GM12878 (cell line): ENCODE results near the gene TUT1. TPM values are rescaled to one million over a fixed set of nuclear protein-coding genes. Genes with fewer than 3 reads are reported as not detected.

Experiments used
- ATAC-seq: fragments of 200-7000 bp; cut with Tn5 transposase; 3 replicates; pipeline ENCODE4 v1.9.1; 2020; ENCODE audit warnings: mild to moderate bottlenecking, moderate library complexity
- BruUV-seq: library from RNA; stranded (reverse); fragments of 400-500 nt; replicated peaks from 2 replicates; lab custom pipeline; 2021; lab: Mats Ljungman, UMichigan
- CTCF ChIA-PET: fragments of 300-600 bp; sonication (Branson Sonifier 250); formaldehyde crosslinking; extraction: SDS; loops from one replicate; lab custom pipeline; 2021; ENCODE audit warnings: inconsistent platforms; lab: Yijun Ruan, JAX
- POLR2A ChIA-PET: fragments of 350-600 bp; formaldehyde crosslinking; extraction: SDS; loops from one replicate; lab custom pipeline; 2021; ENCODE audit warnings: inconsistent platforms; lab: Charles Lee
- RAD21 ChIA-PET: fragments of 300-600 bp; sonication (Branson Sonifier 250); formaldehyde crosslinking; loops from one replicate; lab custom pipeline; 2023; ENCODE audit warnings: antibody characterized with exemption; ENCODE audit not compliant: unreplicated experiment; lab: Charles Lee
- SMC1A ChIA-PET: fragments of 300-600 bp; sonication (Branson Sonifier 250); formaldehyde crosslinking; loops from one replicate; lab custom pipeline; 2023; ENCODE audit not compliant: unreplicated experiment, uncharacterized antibody; lab: Charles Lee
- DNase-seq: peaks from one replicate; pipeline ENCODE4 v3.0.0-alpha.2; 2011; ENCODE audit warnings: low read depth, low spot score
- FAIRE-seq: peaks from 3 replicates; lab custom pipeline; 2011; peaks lifted over from hg19 to GRCh38; lab: Jason Lieb, UNC
- H2AFZ ChIP-seq: 2 replicates; pipeline ENCODE4 v1.6.0; 2011; ENCODE audit warnings: low read depth, low read length, control low read depth; ENCODE audit not compliant: control insufficient read depth
- H3K27ac ChIP-seq: 2 replicates; pipeline ENCODE4 v1.5.1; 2011; ENCODE audit warnings: control low read depth; ENCODE audit not compliant: control insufficient read depth, insufficient read depth
- H3K27me3 ChIP-seq, 2 experiments: replicated peaks in 1 of 2; 2 replicates each; pipeline versions ENCODE4 v1.6.0 to v1.6.1; 2011; ENCODE audit warnings: low read length in 1 of 2; ENCODE audit not compliant: control insufficient read depth in 2 of 2, insufficient read depth in 2 of 2
- H3K36me3 ChIP-seq, 2 experiments: 2 replicates each; pipeline ENCODE4 v1.5.1; 2011; ENCODE audit warnings: low read length in 1 of 2; ENCODE audit not compliant: control insufficient read depth in 2 of 2, insufficient read depth in 2 of 2
- H3K4me1 ChIP-seq: 2 replicates; pipeline ENCODE4 v1.6.1; 2011; ENCODE audit warnings: mild to moderate bottlenecking, low read length, moderate library complexity, mixed read lengths; ENCODE audit not compliant: control insufficient read depth, insufficient read depth
- H3K4me2 ChIP-seq: 2 replicates; pipeline ENCODE4 v1.6.0; 2011; ENCODE audit warnings: control low read depth; ENCODE audit not compliant: control insufficient read depth, insufficient read depth
- H3K4me3 ChIP-seq: fragments of 200-600 bp; sonication (generic); 2 replicates; pipeline ENCODE4 v1.5.1; 2016
- H3K79me2 ChIP-seq: 2 replicates; pipeline ENCODE4 v1.6.0; 2011; ENCODE audit warnings: low read length; ENCODE audit not compliant: control insufficient read depth, insufficient read depth
- H3K9ac ChIP-seq: 2 replicates; pipeline ENCODE4 v1.8.0; 2011; ENCODE audit warnings: low read length, control low read depth, mixed read lengths; ENCODE audit not compliant: control insufficient read depth, insufficient read depth
- H3K9me3 ChIP-seq: replicated peaks from 3 replicates; pipeline ENCODE4 v1.5.1; 2011; ENCODE audit warnings: mild to moderate bottlenecking, low read length; ENCODE audit not compliant: control insufficient read depth, insufficient read depth
- H4K20me1 ChIP-seq: 2 replicates; pipeline ENCODE4 v1.6.0; 2011; ENCODE audit not compliant: control insufficient read depth, insufficient read depth
- ATF7 ChIP-seq: fragments of 450-650 bp; IDR thresholded peaks from 2 replicates; pipeline ENCODE4 v1.6.1; 2016; ENCODE audit warnings: low read depth, mild to moderate bottlenecking
- BACH1 ChIP-seq: fragments of 450-650 bp; IDR thresholded peaks from 2 replicates; pipeline ENCODE4 v1.6.1; 2017; ENCODE audit warnings: mild to moderate bottlenecking, borderline replicate concordance
- DPF2 ChIP-seq: fragments of 450-650 bp; IDR thresholded peaks from 2 replicates; pipeline ENCODE4 v1.6.1; 2017; ENCODE audit warnings: mild to moderate bottlenecking
- EGR1 ChIP-seq, 2 experiments: IDR thresholded peaks; 1 replicate in 1 of 2; 2 replicates in 1 of 2; pipeline ENCODE4 v1.6.1; 2011 to 2012; ENCODE audit warnings: low read depth in 2 of 2, low read length in 2 of 2, borderline replicate concordance in 1 of 2, mild to moderate bottlenecking in 1 of 2, moderate library complexity in 1 of 2
- HDAC2 ChIP-seq: fragments of 200-600 bp; sonication (generic); IDR thresholded peaks from 2 replicates; pipeline ENCODE4 v1.6.1; 2017
- IKZF1 ChIP-seq: fragments of 450-650 bp; conservative IDR thresholded peaks from 2 replicates; pipeline ENCODE4 v1.6.1; 2017; ENCODE audit warnings: antibody characterized with exemption, mild to moderate bottlenecking
- IKZF2 ChIP-seq, 2 experiments: fragments of 450-650 bp; IDR thresholded peaks; 2 replicates each; pipeline ENCODE4 v1.6.1; 2017; ENCODE audit warnings: mild to moderate bottlenecking in 2 of 2, moderate library complexity in 2 of 2
- MEF2B ChIP-seq: fragments of 450-650 bp; IDR thresholded peaks from 2 replicates; pipeline ENCODE4 v1.6.1; 2018; ENCODE audit warnings: mild to moderate bottlenecking, moderate library complexity; ENCODE audit not compliant: partially characterized antibody, poor library complexity, severe bottlenecking
- NBN ChIP-seq: fragments of 450-650 bp; IDR thresholded peaks from 2 replicates; pipeline ENCODE4 v1.6.1; 2016
- PAX5 ChIP-seq: IDR thresholded peaks from 2 replicates; pipeline ENCODE4 v1.6.1; 2011; ENCODE audit warnings: low read depth, low read length, borderline replicate concordance
- SPI1 ChIP-seq: IDR thresholded peaks from 2 replicates; pipeline ENCODE4 v1.6.1; 2011; ENCODE audit warnings: low read depth, mild to moderate bottlenecking, low read length, moderate library complexity, borderline replicate concordance; ENCODE audit not compliant: insufficient read depth
- SUZ12 ChIP-seq: fragments of 200-600 bp; sonication (generic); IDR thresholded peaks from one replicate; pipeline ENCODE4 v1.6.1; 2018; ENCODE audit warnings: antibody characterized with exemption, mild to moderate bottlenecking; ENCODE audit not compliant: unreplicated experiment
- WGBS: methylation state at CpG from one replicate; pipeline ENCODE4 v1.1.6; 2016; ENCODE audit warnings: low lambda C conversion rate; ENCODE audit not compliant: insufficient replicate concordance, insufficient coverage; ENCODE audit errors: missing lambda C conversion rate; 5-methylcytosine and 5-hydroxymethylcytosine counted together
- in situ Hi-C: fragments of 300-500 bp; cut with MboI; formaldehyde crosslinking; loops from 9 replicates; pipeline ENCODE4 v1.14.3; 2018; ENCODE audit warnings: mixed read lengths
- intact Hi-C: fragments of 100-400 bp; cut with micrococcal nuclease; formaldehyde crosslinking; loops from one replicate; pipeline ENCODE4 v1.14.2; 2022; ENCODE audit not compliant: unreplicated experiment
- polyA plus RNA-seq, 11 experiments: library from polyadenylated mRNA; depleted of rRNA in 4 of 11; unstranded in 6 of 11; stranded (reverse) in 5 of 11; fragments of >200 nt; fragmentation: Nextera tagmentation in 4 of 11; fragmentation: Illumina TruSeq in 1 of 11; extraction: Ambion mirVana in 4 of 11; extraction: Trizol in 1 of 11; gene quantifications; 1 replicate in 1 of 11; 2 replicates in 10 of 11; pipeline versions ENCODE4 v1.2.1 to v1.2.3, GENCODE V29; 2011 to 2016; ENCODE audit warnings: inconsistent platforms in 2 of 11, missing spikeins in 2 of 11, low read depth in 1 of 11
- total RNA-seq, 4 experiments: library from RNA; depleted of rRNA in 3 of 4; stranded (reverse); fragments of >200 nt in 3 of 4; fragmentation: Illumina TruSeq in 1 of 4; extraction: Trizol in 1 of 4; gene quantifications; 2 replicates each; pipeline versions ENCODE4 v1.2.1 to v1.2.3, GENCODE V29; 2013 to 2021
- TF ChIP-seq, protein P1 (sequence below): fragments of 450-650 bp; IDR thresholded peaks from 2 replicates; pipeline ENCODE4 v1.6.1; 2016; ENCODE audit warnings: mild to moderate bottlenecking
- TF ChIP-seq, protein P2 (sequence below): IDR thresholded peaks from 2 replicates; pipeline ENCODE4 v1.6.1; 2012; ENCODE audit warnings: low read depth, low read length, improper control_type of control experiment

The TUT1 gene
- total and polyA plus RNA-seq, 10 of the 15 experiments (the other 5 are each of a cell fraction or from before 2014, with no cell fraction given) = 1.1 to 29.9 (median 16.2) TPM

DNA sequence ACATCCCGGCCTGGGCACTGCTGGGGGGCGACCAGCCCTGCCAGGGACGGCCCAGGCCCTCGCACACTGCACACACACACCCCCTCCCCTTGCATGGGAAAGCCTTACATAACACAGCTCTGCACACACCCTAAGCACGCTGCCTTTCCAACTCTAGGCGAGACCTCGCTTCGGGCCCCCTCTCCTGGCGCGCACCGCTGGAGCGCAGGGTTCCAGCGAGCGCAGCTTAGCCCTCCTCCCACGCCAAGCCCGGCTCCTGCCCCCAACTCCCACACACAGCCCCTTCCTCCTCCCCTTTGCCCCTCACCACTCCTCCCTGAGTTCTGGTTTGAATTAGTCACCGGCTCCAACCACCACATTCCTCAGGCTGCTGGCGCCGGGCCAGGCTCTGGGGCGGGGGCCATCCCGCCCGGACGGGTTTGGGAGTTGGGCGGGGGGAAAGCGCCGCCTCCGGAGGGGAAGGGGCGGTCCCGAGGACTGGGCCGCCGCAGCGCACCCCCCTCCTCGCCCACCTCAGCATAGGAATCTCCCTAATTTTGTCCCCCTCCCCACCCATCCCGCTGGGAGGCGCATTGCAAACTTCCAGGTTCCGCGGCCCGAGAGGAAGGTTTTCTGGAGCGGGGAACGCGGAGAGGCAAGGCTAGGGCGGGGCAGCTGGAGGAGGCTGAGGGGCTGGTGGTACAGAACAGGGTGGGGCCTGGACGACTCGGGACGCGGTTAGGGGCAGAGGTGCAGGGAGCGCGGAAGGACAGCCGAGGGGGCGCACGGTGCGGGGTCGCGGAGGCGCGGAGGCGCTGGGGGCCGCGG lies 45.7 kb downstream of the TUT1 start (continued):
- TF ChIP-seq, protein P1, sequence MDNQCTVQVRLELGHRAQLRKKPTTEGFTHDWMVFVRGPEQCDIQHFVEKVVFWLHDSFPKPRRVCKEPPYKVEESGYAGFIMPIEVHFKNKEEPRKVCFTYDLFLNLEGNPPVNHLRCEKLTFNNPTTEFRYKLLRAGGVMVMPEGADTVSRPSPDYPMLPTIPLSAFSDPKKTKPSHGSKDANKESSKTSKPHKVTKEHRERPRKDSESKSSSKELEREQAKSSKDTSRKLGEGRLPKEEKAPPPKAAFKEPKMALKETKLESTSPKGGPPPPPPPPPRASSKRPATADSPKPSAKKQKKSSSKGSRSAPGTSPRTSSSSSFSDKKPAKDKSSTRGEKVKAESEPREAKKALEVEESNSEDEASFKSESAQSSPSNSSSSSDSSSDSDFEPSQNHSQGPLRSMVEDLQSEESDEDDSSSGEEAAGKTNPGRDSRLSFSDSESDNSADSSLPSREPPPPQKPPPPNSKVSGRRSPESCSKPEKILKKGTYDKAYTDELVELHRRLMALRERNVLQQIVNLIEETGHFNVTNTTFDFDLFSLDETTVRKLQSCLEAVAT = 0 out of 2 replicates have a peak, but pooled peaks have one; percentile 20
- TF ChIP-seq SUZ12 (peak; percentile 61), NBN (no peak; the same call in 1 of the 2 replicates), EGR1 (IDR thresholded peaks at IDR 0.05; ENCODE audit: borderline replicate concordance in 1 of 2, low read depth in 2 of 2, low read length in 2 of 2) (peak in 1 of 2 experiments; percentile 33; a peak in 1 of 3 replicates), ATF7 (0 out of 2 replicates have a peak, but pooled peaks have one; percentile 37)

DNA sequence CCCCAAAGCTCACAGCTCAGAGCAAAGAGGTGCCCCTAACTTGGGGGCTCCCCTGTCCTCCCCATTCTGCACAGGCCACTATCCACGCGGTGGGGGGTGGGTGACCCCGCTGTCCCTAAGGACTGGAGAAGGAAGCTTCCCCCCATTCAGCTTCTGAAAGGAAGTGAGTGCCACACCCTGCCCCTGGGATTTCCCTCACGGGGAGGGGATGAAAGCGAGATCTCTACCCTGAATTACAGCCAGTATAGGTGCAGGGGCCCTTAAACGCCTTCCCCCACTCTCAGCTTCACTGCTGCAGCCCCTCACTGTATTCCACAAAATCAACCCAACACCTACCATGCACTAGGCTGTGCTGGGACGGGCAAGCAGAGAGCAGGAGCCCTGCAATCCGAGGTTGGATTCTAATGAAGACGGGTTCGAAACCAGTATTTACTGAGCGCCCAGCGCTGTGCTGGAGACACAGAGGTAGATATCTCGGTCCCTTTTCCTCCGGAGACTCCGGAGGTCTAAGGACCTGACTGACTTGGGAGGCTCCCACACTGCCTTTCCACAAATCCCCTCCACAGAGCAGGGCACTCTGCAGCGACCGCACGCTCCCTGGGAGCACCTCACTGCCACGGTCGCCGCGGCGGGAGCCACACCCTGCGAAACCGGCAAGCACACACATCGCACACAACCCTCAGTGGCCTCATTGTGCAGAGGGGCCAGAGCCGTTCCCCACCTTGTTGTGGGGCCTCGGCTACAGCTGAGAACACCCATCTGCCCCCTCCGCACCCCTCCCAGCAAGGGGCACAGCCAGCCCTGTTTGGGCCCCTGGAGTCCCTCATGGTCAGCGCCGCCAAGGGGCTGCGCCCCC lies 46.5 kb downstream of the TUT1 start:
- peaks cover 54% of the 10 kb centered on the region for H3K79me2 ChIP-seq
- in situ Hi-C loops (no loop called here), intact Hi-C loops (loop anchor here (5.0 kb wide), 1 partner anchor 103 kb away; no protein-coding TSS in a partner anchor)
- ATAC-seq (peak; percentile 9), DNase-seq (no peak), FAIRE-seq (no peak)
- no TSS peak for BruUV-seq
- ChIA-PET CTCF (interaction anchor here (0.5 to 9.0 kb wide), 17 partner anchors 9 to 209 kb away, joined by 3 to 280 read pairs (median 4); partner anchors contain the start of genes SCGB1A1, TUT1 and ZBTB3), POLR2A (interaction anchor here (0.5 to 10.3 kb wide), 10 partner anchors 11 to 788 kb away, joined by 3 to 188 read pairs (median 5); partner anchors contain the start of genes B3GAT3, EEF1G and TUT1), RAD21 (interaction anchor here (0.7 to 9.1 kb wide), 10 partner anchors 11 to 312 kb away, joined by 3 to 313 read pairs (median 14); partner anchors contain the start of genes EEF1G and TUT1), SMC1A (interaction anchor here (0.7 to 7.0 kb wide), 10 partner anchors 11 to 119 kb away, joined by 3 to 212 read pairs (median 4); partner anchors contain the start of gene TUT1)
- H3K9ac ChIP-seq = peak overlapping the region; percentile 36
- H3K27ac ChIP-seq = peak overlapping the region; percentile 65
- H3K36me3 ChIP-seq = no peaks in the 10 kb centered on the region
- no peaks in the 10 kb centered on the region for H3K9me3 ChIP-seq
- H3K4me1 ChIP-seq = peaks cover 61% of the 10 kb centered on the region
- WGBS = under 1% methylated on average over 31 of the region's 32 CpGs
- no peaks in the 10 kb centered on the region; the same call in 1 of the 2 replicates for H4K20me1 ChIP-seq
- H3K27me3 ChIP-seq = no peaks in the 10 kb centered on the region; a peak in 2 of 4 replicates
- H3K4me2 ChIP-seq = peak overlapping the region; percentile 97
- peak overlapping the region; percentile 84 for H3K4me3 ChIP-seq
- H2AFZ ChIP-seq = peak overlapping the region; percentile 29
- TF ChIP-seq, protein P2, sequence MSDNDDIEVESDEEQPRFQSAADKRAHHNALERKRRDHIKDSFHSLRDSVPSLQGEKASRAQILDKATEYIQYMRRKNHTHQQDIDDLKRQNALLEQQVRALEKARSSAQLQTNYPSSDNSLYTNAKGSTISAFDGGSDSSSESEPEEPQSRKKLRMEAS = 0 out of 2 replicates have a peak, but pooled peaks have one; percentile 28
- TF ChIP-seq BACH1 = 0 out of 2 replicates have a peak, but pooled peaks have one; percentile 6
- peak; percentile 56 for TF ChIP-seq MEF2B
- peak; percentile 51; the same call in 1 of the 2 replicates for TF ChIP-seq IKZF1
- TF ChIP-seq PAX5 = no peak
- TF ChIP-seq IKZF2 (IDR thresholded peaks at IDR 0.05) = 0 out of 4 replicates have a peak, but pooled peaks of 1 of the 2 experiments have one; percentile 16
- no peak for TF ChIP-seq HDAC2
- TF ChIP-seq SPI1 = peak; percentile 39; the same call in 1 of the 2 replicates
- no peak for TF ChIP-seq DPF2
